Glomerular endothelial cell (primary cell): ENCODE results near the gene DCLK2. TPM values are rescaled to one million over a fixed set of nuclear protein-coding genes. Genes with fewer than 3 reads are reported as not detected.
"Not testable (repeated sequence)": the region's sequence is repeated elsewhere in the genome, so short reads cannot be mapped to it uniquely, and the experiment has no call there.

Experiments
- DNase-seq: peaks from one replicate; pipeline ENCODE4 v3.0.0-alpha.2; 2011; ENCODE audit warnings: low read depth, low spot score; ENCODE audit errors: extremely low read depth
- total RNA-seq: library from RNA; depleted of rRNA; stranded (reverse); fragments of >200 nt; gene quantifications from 2 replicates; pipeline ENCODE4 v1.2.3, GENCODE V29; 2015

DCLK2 gene
- total RNA-seq, 1 donor from 2014 or later, result 10.0 TPM

DNA sequence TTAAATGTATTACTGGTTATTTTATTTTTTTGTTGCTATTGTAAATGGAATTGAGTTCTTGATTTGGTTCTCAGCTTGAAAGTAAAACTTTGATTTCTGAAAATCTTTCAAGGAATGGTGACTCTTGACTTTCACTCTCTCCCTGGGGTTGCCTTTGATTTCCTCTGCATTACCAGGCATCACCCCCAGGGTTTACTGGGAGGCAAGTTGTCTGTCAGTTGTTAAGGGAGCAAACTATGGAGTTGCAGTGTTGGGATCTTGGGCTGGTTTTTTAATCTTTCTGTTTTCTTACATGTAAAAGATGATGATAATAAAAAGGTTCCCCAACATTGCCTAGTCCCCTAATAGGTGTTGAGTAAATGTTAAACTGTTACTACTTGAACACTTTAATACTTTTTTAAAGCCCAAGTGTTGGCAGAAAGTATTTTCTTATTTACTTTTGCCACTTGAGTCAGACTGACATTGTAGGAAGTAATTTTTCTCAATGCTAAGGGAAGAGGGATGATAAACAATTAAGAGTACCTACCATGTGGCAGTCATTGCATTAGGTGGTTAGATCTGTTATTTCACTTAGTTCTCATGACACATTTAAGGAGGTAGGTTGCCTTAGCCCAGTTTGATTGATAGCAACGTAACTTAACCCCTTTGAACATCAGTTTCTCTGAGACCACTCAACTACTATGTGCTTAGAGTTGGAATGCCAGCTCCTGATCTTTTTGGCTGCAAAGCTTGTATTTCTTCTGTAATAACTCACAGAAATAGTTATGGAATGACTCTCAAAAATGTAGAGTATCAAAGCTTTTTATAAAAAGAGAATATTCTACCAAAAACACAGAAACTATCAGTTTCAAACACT lies 67.1 kb downstream of the DCLK2 start:
- DNase-seq, result no peak

DNA sequence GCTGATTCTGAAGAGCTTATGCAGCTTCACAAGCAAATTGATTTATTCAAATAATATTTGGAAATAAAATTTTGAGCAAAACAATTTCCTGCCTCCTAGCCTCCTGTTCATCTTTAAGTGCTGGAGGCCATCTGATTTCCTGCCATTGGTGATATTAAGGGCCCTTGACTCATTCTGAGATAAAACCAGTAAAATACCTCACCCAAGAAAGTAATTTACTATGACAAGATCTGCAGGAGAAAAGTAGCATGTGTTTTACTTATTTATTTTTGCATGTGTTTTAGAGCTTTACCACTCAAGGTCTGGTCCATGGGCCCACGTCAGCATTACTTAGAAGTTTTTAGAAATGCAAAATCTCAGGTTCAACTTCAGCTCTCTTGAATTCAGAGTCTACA lies 67.7 kb downstream of the DCLK2 start:
- no peak for DNase-seq

DNA sequence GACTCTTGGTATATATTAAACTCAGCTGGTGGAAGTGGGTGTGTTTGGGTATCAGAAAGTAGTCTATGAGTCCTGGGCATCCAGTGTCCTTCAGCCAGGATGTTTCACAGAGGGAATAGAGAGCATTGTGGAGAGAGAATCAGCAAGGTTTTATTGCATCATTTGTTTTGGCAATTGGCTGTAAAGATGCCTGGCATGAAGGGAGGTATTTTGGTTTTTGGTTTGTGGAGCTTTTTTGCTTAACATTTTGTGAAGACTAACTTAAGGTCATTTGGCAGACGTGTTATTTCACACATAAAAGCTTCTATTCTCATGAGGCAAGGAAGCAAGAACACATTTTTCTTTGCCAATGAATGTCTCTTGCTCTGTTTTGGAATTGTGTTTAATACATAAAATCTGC lies 71.1 kb downstream of the DCLK2 start:
- DNase-seq, result no peak

DNA sequence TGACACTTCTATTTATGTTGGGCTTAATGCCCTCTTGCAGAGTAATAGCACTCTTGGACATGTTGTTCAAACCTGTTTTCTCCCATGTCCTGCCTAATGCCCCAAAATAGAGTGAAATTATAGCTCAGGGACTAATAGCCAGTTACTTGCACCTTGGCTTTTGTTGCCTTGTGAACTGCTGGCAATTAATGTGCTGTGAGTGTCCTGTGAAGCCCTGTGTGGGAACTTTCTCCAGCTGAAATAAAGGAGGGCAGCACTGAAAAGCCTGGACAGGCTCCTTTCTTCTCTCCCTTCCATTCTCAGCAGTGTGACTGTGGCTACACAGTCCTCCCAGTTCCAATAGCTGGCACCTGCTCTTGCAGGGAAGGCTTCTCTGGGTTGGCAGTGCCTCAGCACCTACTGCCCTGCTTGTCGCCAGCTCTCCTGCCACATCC lies 72.4 kb downstream of the DCLK2 start:
- DNase-seq, result no peak

DNA sequence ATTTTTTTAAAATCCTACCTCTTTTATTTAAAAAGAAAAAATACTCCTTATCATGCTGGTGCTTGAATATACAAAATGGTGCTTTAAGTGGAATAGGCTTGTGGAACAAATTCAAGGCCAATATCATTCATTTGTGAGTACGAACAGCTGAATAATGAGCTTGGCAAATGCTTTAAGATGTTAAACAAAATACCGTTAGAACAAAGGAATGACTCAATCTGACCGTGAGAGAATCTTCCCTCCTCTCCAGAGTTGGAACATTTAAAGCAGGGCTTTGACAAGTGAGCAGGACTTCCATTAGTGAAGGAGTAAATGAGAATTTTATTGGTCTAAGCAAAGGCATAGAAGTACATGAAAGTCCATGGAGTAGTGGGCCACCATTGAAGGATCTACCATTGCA lies 74.5 kb downstream of the DCLK2 start:
- DNase-seq, result no peak

DNA sequence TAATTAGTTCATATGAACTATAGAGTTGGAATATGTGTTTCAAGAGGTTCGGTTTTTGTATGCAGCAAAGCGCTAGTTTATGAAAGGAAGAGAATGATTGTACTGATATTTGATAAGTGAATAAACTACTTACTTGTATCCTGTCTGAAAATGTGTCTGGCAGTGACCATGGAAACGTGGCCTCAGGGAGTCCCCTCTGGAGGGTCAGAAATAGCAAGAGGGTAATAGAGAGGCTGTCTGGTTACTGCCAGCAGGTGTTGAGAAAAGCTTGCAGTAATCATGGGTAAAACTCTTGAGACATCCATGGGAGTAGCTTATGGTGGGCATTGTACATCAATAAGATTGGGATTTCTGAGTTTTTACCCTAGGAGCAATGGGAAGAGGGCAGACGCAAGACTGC lies 77.1 kb downstream of the DCLK2 start:
- no peak for DNase-seq

GRCh38 chr4:150156543-150156942 lies 78.3 kb downstream of the DCLK2 start:
- no peak for DNase-seq

DNA sequence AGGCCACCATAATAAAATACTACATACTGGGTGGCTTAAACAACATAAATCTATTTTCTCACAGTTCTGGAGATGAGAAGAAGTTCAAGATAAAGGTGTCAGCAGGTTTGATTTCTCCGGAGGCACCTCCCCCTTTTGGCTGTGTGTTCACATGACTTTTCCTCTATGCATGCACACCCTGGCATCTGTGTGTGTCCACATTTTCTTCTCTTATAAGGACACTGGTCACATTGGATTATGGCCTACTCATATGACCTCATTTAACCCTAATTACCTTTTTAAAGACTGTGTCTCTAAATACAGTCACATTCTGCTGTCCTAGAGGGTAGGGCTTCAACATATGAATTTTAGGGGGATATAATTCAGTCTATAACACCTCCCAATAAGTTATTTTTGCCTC lies 79.8 kb downstream of the DCLK2 start:
- DNase-seq, result no peak

GRCh38 chr4:150160473-150160872 lies 82.2 kb downstream of the DCLK2 start:
- DNase-seq, result no peak

- no peak for DNase-seq
These were observed 82.9 kb downstream of the DCLK2 start for GRCh38 chr4:150161109-150161508.

DNA sequence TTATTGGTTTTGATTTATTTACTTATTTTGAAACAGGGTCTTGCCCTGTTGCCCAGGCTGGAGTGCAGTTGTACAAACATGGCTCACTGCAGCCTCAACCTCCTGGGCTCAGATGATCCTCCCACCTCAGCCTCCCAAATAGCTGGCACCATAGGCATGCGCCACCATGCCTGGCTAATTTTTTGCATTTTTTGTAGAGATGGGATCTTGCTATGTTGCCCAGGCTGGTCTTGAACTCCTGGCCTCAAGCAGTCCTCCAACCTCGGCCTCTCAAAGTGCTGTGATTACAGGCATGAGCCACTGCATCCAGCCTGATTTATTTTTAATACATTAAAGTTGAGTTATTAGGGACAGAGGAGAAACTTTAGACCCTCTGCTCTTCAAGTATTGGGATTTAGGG lies 83.8 kb downstream of the DCLK2 start:
- not testable (repeated sequence) for DNase-seq

DNA sequence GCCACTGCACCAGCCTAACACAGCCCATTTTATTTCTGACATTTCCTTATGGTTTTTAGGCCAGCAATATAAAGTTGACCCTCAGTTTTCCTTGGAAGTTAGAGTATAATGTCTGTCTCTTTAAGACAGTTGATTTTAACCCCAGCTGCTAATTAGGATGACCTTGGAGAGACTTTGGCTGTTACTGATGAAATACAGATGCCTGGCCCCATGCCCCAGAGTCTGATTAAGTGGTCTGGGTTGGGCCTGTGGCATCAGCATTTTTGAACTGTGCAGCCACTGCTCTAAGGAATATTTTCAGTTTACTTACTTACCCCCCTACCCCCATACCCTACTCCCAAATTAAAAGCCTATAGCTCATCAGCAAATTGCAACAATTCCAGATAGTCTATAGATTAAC lies 85.8 kb downstream of the DCLK2 start:
- DNase-seq, result no peak

GRCh38 chr4:150164956-150165629 lies 86.8 kb downstream of the DCLK2 start:
- no peak for DNase-seq

DNA sequence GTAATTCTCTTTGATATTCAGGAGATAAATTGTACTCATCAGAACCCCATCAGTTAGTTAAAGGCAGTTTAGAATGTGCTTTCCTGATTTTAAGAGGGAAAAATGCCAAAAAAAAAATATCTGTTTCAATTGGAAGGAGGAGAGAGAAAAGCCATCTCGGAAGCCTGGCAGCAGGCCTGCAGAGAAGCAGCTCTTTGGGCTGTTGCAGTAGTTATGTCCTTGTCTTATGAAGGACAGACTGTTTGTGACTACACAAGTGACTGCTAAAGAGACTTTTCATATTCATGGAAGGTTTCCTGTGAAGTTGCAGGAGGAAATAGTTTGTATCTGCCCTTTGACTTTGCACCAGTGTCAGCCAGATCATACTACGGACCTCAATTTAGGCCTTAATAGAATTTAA lies 88.8 kb downstream of the DCLK2 start:
- no peak for DNase-seq

DNA sequence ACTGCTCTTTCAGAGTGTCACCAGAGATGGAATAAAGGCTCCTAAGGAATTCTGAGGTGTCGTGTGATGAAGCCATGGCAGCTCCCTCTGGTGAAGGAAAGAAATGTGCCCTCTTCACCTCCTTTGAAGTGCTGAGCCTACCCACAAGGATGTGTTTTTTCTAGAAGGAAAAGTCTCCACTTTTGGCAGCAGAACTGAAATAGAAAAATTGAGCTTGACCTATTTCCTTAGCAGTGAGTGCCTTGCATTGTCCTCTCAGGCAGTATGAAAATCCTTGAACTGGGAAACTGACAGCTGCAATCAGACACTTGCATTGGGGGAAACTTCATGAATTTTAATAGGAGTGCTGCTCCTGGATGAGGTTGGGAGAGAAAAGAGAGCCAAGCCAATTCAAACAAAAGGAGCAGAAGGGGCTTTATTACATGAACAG lies 95.2 kb downstream of the DCLK2 start:
- no peak for DNase-seq

- no peak for DNase-seq
These were observed 95.7 kb downstream of the DCLK2 start for GRCh38 chr4:150173982-150174398.

DNA sequence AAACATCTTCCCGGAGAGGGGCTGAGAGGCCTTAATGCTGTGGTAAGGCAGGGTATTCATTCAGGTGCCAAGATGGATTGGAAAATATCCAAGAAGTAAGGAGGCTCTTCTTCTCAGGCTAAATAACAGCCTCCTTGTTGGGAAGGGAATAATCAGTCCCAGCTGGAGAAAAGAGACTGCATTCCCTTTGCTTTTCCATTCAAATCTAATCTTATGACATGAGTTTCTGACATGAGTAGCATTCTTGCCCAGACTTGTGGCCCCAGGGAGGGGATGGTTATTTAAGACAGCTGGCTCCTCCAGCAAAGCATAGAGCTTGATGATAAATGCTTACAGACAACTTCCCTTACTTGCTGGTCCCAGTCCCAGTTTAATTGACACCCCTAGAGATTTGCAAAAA lies 98.3 kb downstream of the DCLK2 start:
- DNase-seq, result no peak

DNA sequence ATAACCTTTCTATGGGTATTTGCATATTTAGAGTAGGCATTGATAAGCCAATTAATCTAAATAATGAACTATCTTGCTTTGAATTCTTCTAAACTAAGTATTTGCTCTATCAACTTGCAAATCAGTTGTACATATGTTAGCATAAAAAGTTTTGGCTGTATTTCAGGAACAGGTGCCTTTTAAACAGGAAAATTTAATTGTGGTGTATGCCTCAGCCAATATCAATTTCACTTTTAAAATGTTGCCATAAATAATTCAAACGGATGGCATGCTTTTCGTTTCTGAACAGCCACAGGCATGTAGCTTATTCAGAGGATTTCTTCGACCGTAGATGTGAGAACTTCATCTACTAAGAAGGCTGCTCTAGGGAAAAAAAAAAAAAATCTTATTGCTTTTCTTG lies 99.9 kb downstream of the DCLK2 start:
- no peak for DNase-seq

- DNase-seq, result no peak
These were observed 103.3 kb downstream of the DCLK2 start for GRCh38 chr4:150181536-150181935.

DNA sequence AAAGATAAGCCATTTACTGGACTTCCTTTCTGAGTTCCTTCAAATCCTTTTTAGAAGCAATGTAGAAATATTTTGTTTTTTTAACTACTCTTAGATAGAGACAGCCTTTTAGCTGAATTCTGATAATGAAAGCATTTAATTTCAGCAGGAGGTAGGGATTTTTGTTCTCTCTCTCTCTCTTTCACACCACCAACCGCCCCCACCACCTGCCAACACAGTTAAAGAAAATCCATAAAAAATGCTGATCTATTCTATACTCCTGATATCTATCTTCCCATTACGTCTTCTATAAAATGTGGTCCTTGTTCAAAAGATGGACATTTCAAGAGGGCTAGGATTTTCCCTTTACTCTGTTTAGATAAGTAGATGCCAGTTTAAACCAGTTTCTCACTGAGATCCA lies 104.5 kb downstream of the DCLK2 start:
- DNase-seq, result no peak

GRCh38 chr4:150185033-150185432 lies 106.8 kb downstream of the DCLK2 start:
- not testable (repeated sequence) for DNase-seq

- DNase-seq, result no peak
These were observed 114.7 kb downstream of the DCLK2 start for GRCh38 chr4:150192986-150193385.
